ENCODE results near the gene SLCO4A1. TPM values are rescaled to one million over a fixed set of nuclear protein-coding genes. Genes with fewer than 3 reads are reported as not detected.
A peak's percentile ranks its signal among the peaks of the same experiment; 100 is the strongest.

Gene SLCO4A1
- total RNA-seq, 3 donors from 2014 or later, result 13.3 to 18.5 (median 15.0) TPM

- Histone ChIP-seq H3K9me3 (no peaks in the 10 kb centered on the region), H3K36me3 (ENCODE audit: low read depth) (no peaks in the 10 kb centered on the region), H3K4me3 (no peak overlapping the region), H3K4me1 (ENCODE audit: low read depth) (peaks cover 9% of the 10 kb centered on the region)
- intact Hi-C loops (cut with DNase I, micrococcal nuclease), result loop anchor here in 1 of 2 donors (5.0 kb wide), 1 partner anchor 121 kb away; no protein-coding TSS in a partner anchor
- peak; percentile 49 for ATAC-seq
- peak in 1 of 3 donors; percentile 85 for DNase-seq
- no peak for TF ChIP-seq CTCF (IDR thresholded peaks at IDR 0.05)
Observed at GRCh38 chr20:62617711-62618483, 24.4 kb upstream of the SLCO4A1 start.

GRCh38 chr20:62618611-62619529, 23.4 kb upstream of the SLCO4A1 start:
- H3K4me1 ChIP-seq (ENCODE audit: low read depth), result peaks cover 18% of the 10 kb centered on the region
- no peak for ATAC-seq
- no peak overlapping the region for H3K4me3 ChIP-seq
- intact Hi-C loops (cut with DNase I, micrococcal nuclease), result loop anchor here in 1 of 2 donors (5.0 kb wide), 1 partner anchor 122 kb away; no protein-coding TSS in a partner anchor
- peak in 1 of 3 donors; percentile 61 for DNase-seq
- H3K9me3 ChIP-seq, result no peaks in the 10 kb centered on the region
- no peak for TF ChIP-seq CTCF (IDR thresholded peaks at IDR 0.05)
- H3K36me3 ChIP-seq (ENCODE audit: low read depth), result no peaks in the 10 kb centered on the region

GRCh38 chr20:62620625-62621024, 21.7 kb upstream of the SLCO4A1 start:
- no peaks in the 10 kb centered on the region for H3K9me3 ChIP-seq
- H3K4me3 ChIP-seq, result no peak overlapping the region
- H3K36me3 ChIP-seq (ENCODE audit: low read depth), result no peaks in the 10 kb centered on the region
- ATAC-seq, result no peak
- peaks cover 30% of the 10 kb centered on the region for H3K4me1 ChIP-seq (ENCODE audit: low read depth)
- intact Hi-C loops (cut with DNase I, micrococcal nuclease), result no loop called here
- DNase-seq, result peak in 1 of 3 donors; percentile 56
- no peak for TF ChIP-seq CTCF (IDR thresholded peaks at IDR 0.05)

- ATAC-seq, result no peak
- Histone ChIP-seq H3K4me1 (ENCODE audit: low read depth) (peaks cover 30% of the 10 kb centered on the region), H3K36me3 (ENCODE audit: low read depth) (no peaks in the 10 kb centered on the region), H3K4me3 (no peak overlapping the region), H3K9me3 (no peaks in the 10 kb centered on the region)
- peak in 1 of 3 donors; percentile 57 for DNase-seq
- intact Hi-C loops (cut with DNase I, micrococcal nuclease), result no loop called here
- no peak for TF ChIP-seq CTCF (IDR thresholded peaks at IDR 0.05)
Observed at GRCh38 chr20:62621251-62622110, 20.8 kb upstream of the SLCO4A1 start.

All from mucosa of descending colon (tissue), 3 donors.